Muscle of leg (tissue), 11 donors: Measurements from ENCODE around the gene SPDYE4. TPM values are rescaled to one million over a fixed set of nuclear protein-coding genes. Genes with fewer than 3 reads are reported as not detected.

Experiments used
- DNase-seq: peaks from one replicate; pipeline ENCODE4 v3.0.0; 2013
- H3K27ac ChIP-seq: one replicate; pipeline ENCODE4 v1.5.1; 2013; ENCODE audit warnings: mild to moderate bottlenecking, low read length, control low read depth
- H3K27me3 ChIP-seq: one replicate; pipeline ENCODE4 v1.6.1; 2013; ENCODE audit warnings: low read length; ENCODE audit not compliant: control insufficient read depth, insufficient read depth
- H3K36me3 ChIP-seq: one replicate; pipeline ENCODE4 v1.6.1; 2013; ENCODE audit warnings: low read length; ENCODE audit not compliant: control insufficient read depth, insufficient read depth
- H3K4me1 ChIP-seq: one replicate; pipeline ENCODE4 v1.6.1; 2013; ENCODE audit warnings: low read length; ENCODE audit not compliant: control insufficient read depth, insufficient read depth
- H3K4me3 ChIP-seq: one replicate; pipeline ENCODE4 v1.5.1; 2013; ENCODE audit warnings: low read length, control low read depth
- H3K9me3 ChIP-seq: replicated peaks from 2 replicates; pipeline ENCODE4 v1.6.1; 2013; ENCODE audit warnings: low read depth, low read length; ENCODE audit not compliant: control insufficient read depth
- WGBS: methylation state at CpG from one replicate; pipeline ENCODE4 v1.1.5; 2013; ENCODE audit warnings: missing lambda C conversion rate; ENCODE audit not compliant: insufficient coverage; 5-methylcytosine and 5-hydroxymethylcytosine counted together
- polyA plus RNA-seq, 8 donors: library from polyadenylated mRNA; unstranded; fragments of 120-200 nt; gene quantifications; one replicate each; pipeline versions ENCODE4 v1.2.1 to v1.2.3, GENCODE V29; 2013; ENCODE audit warnings: inconsistent platforms in 1 of 8, low replicate concordance in 1 of 8; ENCODE audit not compliant: insufficient read length in 8 of 8, insufficient read depth in 1 of 8
- total RNA-seq: library from RNA; stranded (reverse); fragments of 120-200 nt; gene quantifications from one replicate; pipeline ENCODE4 v1.2.4, GENCODE V29; 2013

The SPDYE4 gene
- total and polyA plus RNA-seq, 9 donors = 0.49 TPM; not detected in 8

- Histone ChIP-seq H3K27me3 (peaks cover 23% of the 10 kb centered on the region), H3K9me3 (no peaks in the 10 kb centered on the region), H3K27ac (no peak within 1 kb of the TSS), H3K36me3 (no peaks in the 10 kb centered on the region), H3K4me1 (peaks cover 11% of the 10 kb centered on the region), H3K4me3 (no peak within 1 kb of the TSS)
- WGBS = 6% methylated on average over 57 of the region's 62 CpGs
- DNase-seq = no peak
These were observed 40.7 kb upstream of the SPDYE4 start, which contains the start of gene MFSD6L for GRCh38 chr17:8798846-8799569. MFSD6L (minus strand) TSS chr17:8799365; CDS start chr17:8799120, 245 bp downstream.

GRCh38 chr17:8798176-8798845, 40.0 kb upstream of the SPDYE4 start:
- WGBS = 45% methylated on average over 21 of the region's 23 CpGs
- Histone ChIP-seq H3K4me3 (no peak overlapping the region), H3K9me3 (no peaks in the 10 kb centered on the region), H3K27ac (no peak overlapping the region), H3K36me3 (no peaks in the 10 kb centered on the region), H3K27me3 (peaks cover 23% of the 10 kb centered on the region), H3K4me1 (peaks cover 11% of the 10 kb centered on the region)
- DNase-seq = no peak

- H3K4me1 ChIP-seq = peaks cover 11% of the 10 kb centered on the region
- 77% methylated on average over 13 of the region's 14 CpGs for WGBS
- no peak overlapping the region for H3K4me3 ChIP-seq
- no peaks in the 10 kb centered on the region for H3K9me3 ChIP-seq
- H3K27me3 ChIP-seq = peaks cover 23% of the 10 kb centered on the region
- no peaks in the 10 kb centered on the region for H3K36me3 ChIP-seq
- H3K27ac ChIP-seq = no peak overlapping the region
- no peak for DNase-seq
These were observed 39.4 kb upstream of the SPDYE4 start for GRCh38 chr17:8797621-8798175.

- H3K9me3 ChIP-seq = no peaks in the 10 kb centered on the region
- DNase-seq = peak; percentile 44
- H3K4me3 ChIP-seq = no peak overlapping the region
- peaks cover 8% of the 10 kb centered on the region for H3K4me1 ChIP-seq
- H3K27me3 ChIP-seq = peaks cover 19% of the 10 kb centered on the region
- H3K27ac ChIP-seq = no peak overlapping the region
- WGBS = 0% methylated on average over 1 of the region's 7 CpGs
- no peaks in the 10 kb centered on the region for H3K36me3 ChIP-seq
These were observed 36.3 kb upstream of the SPDYE4 start for GRCh38 chr17:8794636-8795035.

DNA sequence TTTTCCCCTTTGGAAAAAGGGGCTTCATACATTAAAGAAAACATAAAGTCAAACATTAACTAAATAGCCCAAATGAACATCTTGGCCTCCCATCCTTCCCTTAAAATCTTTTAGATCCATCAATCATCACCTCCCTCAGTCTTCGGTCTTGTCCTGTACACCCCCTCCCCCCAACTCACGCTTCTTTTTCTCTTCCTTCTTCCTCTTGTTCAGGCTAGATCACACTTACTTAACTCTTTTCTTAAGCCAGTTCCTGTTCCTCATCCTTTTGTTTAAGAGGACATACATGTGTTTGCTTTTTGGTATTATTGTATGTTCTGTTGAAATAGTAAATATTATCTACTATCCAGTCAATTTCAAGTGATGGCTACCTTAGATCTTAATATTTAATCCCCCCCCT, 35.3 kb upstream of the SPDYE4 start:
- Histone ChIP-seq H3K4me1 (no peaks in the 10 kb centered on the region), H3K4me3 (no peak overlapping the region), H3K9me3 (no peaks in the 10 kb centered on the region), H3K27ac (no peak overlapping the region), H3K36me3 (no peaks in the 10 kb centered on the region), H3K27me3 (peaks cover 13% of the 10 kb centered on the region)
- WGBS = 43% methylated on average over 2 of the region's 2 CpGs
- no peak for DNase-seq

- H3K27ac ChIP-seq = no peak overlapping the region
- no peak overlapping the region for H3K4me3 ChIP-seq
- WGBS = 14% methylated on average over 1 of the region's 6 CpGs
- no peak for DNase-seq
- no peaks in the 10 kb centered on the region for H3K4me1 ChIP-seq
- H3K27me3 ChIP-seq = peaks cover 3% of the 10 kb centered on the region
- H3K36me3 ChIP-seq = no peaks in the 10 kb centered on the region
- H3K9me3 ChIP-seq = no peaks in the 10 kb centered on the region
These were observed 34.3 kb upstream of the SPDYE4 start for GRCh38 chr17:8792646-8793045.

- Histone ChIP-seq H3K36me3 (no peaks in the 10 kb centered on the region), H3K4me1 (no peaks in the 10 kb centered on the region), H3K4me3 (no peak overlapping the region), H3K9me3 (no peaks in the 10 kb centered on the region), H3K27ac (no peak overlapping the region), H3K27me3 (peaks cover 2% of the 10 kb centered on the region)
- 96% methylated on average over 2 of the region's 2 CpGs for WGBS
- no peak for DNase-seq
These were observed 33.5 kb upstream of the SPDYE4 start for GRCh38 chr17:8791910-8792270.

GRCh38 chr17:8791248-8791909, 33.0 kb upstream of the SPDYE4 start:
- H3K4me3 ChIP-seq = no peak overlapping the region
- peaks cover 2% of the 10 kb centered on the region for H3K27me3 ChIP-seq
- no peaks in the 10 kb centered on the region for H3K4me1 ChIP-seq
- no peaks in the 10 kb centered on the region for H3K36me3 ChIP-seq
- no peaks in the 10 kb centered on the region for H3K9me3 ChIP-seq
- H3K27ac ChIP-seq = no peak overlapping the region
- no peak for DNase-seq
- WGBS = no CpG with 5 or more reads among the region's 4 CpGs

DNA sequence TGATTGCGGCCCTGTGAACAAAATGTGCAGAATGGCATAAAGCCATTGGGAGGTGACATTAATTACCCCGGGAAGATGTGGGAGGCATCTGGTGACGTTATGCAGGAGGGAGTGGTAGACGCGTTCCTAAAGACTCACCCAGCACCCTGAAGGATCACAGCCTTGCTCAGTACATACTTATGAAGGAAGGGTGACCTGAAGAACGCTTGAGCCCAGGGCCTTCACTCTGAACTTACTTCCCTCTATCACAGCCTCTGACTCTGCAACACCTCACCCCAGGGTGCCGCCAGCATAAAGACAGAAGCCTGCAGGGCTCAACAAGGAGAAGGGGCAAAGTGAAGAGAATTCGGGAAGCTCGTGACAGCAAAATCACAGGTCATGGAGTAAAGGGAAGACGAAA, 31.4 kb upstream of the SPDYE4 start:
- Histone ChIP-seq H3K27ac (no peak overlapping the region), H3K27me3 (no peaks in the 10 kb centered on the region), H3K36me3 (no peaks in the 10 kb centered on the region), H3K9me3 (no peaks in the 10 kb centered on the region), H3K4me1 (peaks cover 3% of the 10 kb centered on the region), H3K4me3 (no peak overlapping the region)
- 59% methylated on average over 4 of the region's 10 CpGs for whole genome bisulfite sequencing
- no peak for DNase-seq

DNA sequence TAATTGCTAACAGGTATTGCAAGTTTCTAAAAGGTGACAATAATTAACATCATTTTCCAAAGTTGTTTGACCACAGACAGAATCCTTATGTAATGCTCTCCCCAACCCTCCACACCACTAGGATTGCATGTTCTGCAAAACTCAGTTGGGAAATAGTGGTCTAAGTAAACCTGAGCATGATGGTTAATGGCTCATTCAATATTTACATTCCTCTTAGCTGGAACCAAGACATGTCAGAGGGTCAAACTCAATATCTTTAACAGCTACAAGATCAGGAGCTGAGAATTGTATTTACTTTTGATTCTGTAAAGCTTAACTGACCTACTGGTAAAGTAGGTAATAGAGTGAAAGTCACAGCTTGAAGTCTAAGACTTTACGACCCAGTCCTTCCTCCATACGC, 30.7 kb upstream of the SPDYE4 start:
- no CpG with 5 or more reads among the region's 2 CpGs for WGBS

More for the DNA sequence above, 30.7 kb upstream of the SPDYE4 start:
- Histone ChIP-seq H3K36me3 (no peaks in the 10 kb centered on the region), H3K27ac (no peak overlapping the region), H3K4me1 (peaks cover 3% of the 10 kb centered on the region), H3K4me3 (no peak overlapping the region), H3K27me3 (no peaks in the 10 kb centered on the region), H3K9me3 (no peaks in the 10 kb centered on the region)
- no peak for DNase-seq
